Inferior parietal cortex (tissue), 1 donor: ENCODE measurements around the gene ARMH3.

Experiments used
- DNase-seq: peaks from one replicate; pipeline ENCODE4 v3.0.0-alpha.2; 2016; ENCODE audit errors: extremely low spot score

Gene ARMH3

GRCh38 chr10:102055647-102056419 is at the start of gene ARMH3:
ARMH3 (minus strand) TSS chr10:102056173; CDS start chr10:102040114, 16,059 bp downstream.
- DNase-seq: peak; percentile 98

GRCh38 chr10:102102421-102102820 is 46.4 kb upstream of the ARMH3 start:
- DNase-seq: no peak

GRCh38 chr10:102101152-102101551 is 45.2 kb upstream of the ARMH3 start:
- no peak for DNase-seq

- no peak for DNase-seq
Measured at GRCh38 chr10:102096449-102096848, 40.5 kb upstream of the ARMH3 start.

- DNase-seq: no peak
Measured at GRCh38 chr10:102090772-102091171, 34.8 kb upstream of the ARMH3 start.

- DNase-seq: no peak
Measured at GRCh38 chr10:102086196-102086595, 30.2 kb upstream of the ARMH3 start.

- DNase-seq: no peak
Measured at GRCh38 chr10:102085336-102085735, 29.4 kb upstream of the ARMH3 start.

GRCh38 chr10:102083541-102083940 is 27.6 kb upstream of the ARMH3 start:
- DNase-seq: no peak

- peak; percentile 90 for DNase-seq
Measured at GRCh38 chr10:102072673-102073527, 16.9 kb upstream of the ARMH3 start.

- DNase-seq: no peak
Measured at GRCh38 chr10:102069071-102069470, 13.1 kb upstream of the ARMH3 start.

- DNase-seq: no peak
Measured at GRCh38 chr10:102068216-102068615, 12.2 kb upstream of the ARMH3 start.

GRCh38 chr10:102067091-102067916 is 11.3 kb upstream of the ARMH3 start:
- DNase-seq: no peak

GRCh38 chr10:102066399-102067088 is 10.6 kb upstream of the ARMH3 start:
- no peak for DNase-seq

- no peak for DNase-seq
Measured at GRCh38 chr10:102065561-102066398, 9.8 kb upstream of the ARMH3 start.

GRCh38 chr10:102064868-102065560 is 9.0 kb upstream of the ARMH3 start, which contains the start of gene HPS6:
HPS6 (plus strand) TSS chr10:102065349; CDS start chr10:102065475, 126 bp downstream.
- DNase-seq: peak; percentile 78

- DNase-seq: no peak
Measured at GRCh38 chr10:102064503-102064867, 8.5 kb upstream of the ARMH3 start.

- no peak for DNase-seq
Measured at GRCh38 chr10:102059987-102060386, 4.0 kb upstream of the ARMH3 start.

- DNase-seq: peak; percentile 47
Measured at GRCh38 chr10:102054881-102055646, 909 bp downstream of the ARMH3 start.

- no peak for DNase-seq
Measured at GRCh38 chr10:102046095-102046494, 9.9 kb downstream of the ARMH3 start.
